ENCODE results near the gene PYCARD. TPM values are rescaled to one million over a fixed set of nuclear protein-coding genes. Genes with fewer than 3 reads are reported as not detected.
"Not testable (repeated sequence)": the region's sequence is repeated elsewhere in the genome, so short reads cannot be mapped to it uniquely, and the experiment has no call there.

PYCARD gene
- total RNA-seq, 1 donor from 2014 or later = 88.2 TPM

GRCh38 chr16:31199430-31200041 is 3.0 kb downstream of the PYCARD start:
- FAIRE-seq = no peak
- DNase-seq (ENCODE audit: low read depth) = no peak
- TF ChIP-seq CTCF (IDR thresholded peaks at IDR 0.05; ENCODE audit: insufficient read depth, low read length, severe bottlenecking) = no peak

GRCh38 chr16:31198207-31198882 is 4.2 kb downstream of the PYCARD start:
- Histone ChIP-seq H3K36me3 (ENCODE audit: control insufficient read depth, insufficient read depth, low read length) (peaks cover 9% of the 10 kb centered on the region), H3K27me3 (ENCODE audit: control insufficient read depth, insufficient read depth, low read length) (no peaks in the 10 kb centered on the region), H3K4me3 (ENCODE audit: low read depth, low read length) (no peak overlapping the region)
- no peak for TF ChIP-seq CTCF (IDR thresholded peaks at IDR 0.05; ENCODE audit: insufficient read depth, low read length, severe bottlenecking)
- FAIRE-seq (no peak), DNase-seq (ENCODE audit: low read depth) (no peak)

More at GRCh38 chr16:31199430-31200041, 3.0 kb downstream of the PYCARD start:
- H3K27me3 ChIP-seq (ENCODE audit: control insufficient read depth, insufficient read depth, low read length) = no peaks in the 10 kb centered on the region
- H3K4me3 ChIP-seq (ENCODE audit: low read depth, low read length) = no peak overlapping the region
- peaks cover 5% of the 10 kb centered on the region for H3K36me3 ChIP-seq (ENCODE audit: control insufficient read depth, insufficient read depth, low read length)

- no peak overlapping the region for H3K4me3 ChIP-seq (ENCODE audit: low read depth, low read length)
- no peak for TF ChIP-seq CTCF (IDR thresholded peaks at IDR 0.05; ENCODE audit: insufficient read depth, low read length, severe bottlenecking)
- DNase-seq (ENCODE audit: low read depth) = no peak
- H3K36me3 ChIP-seq (ENCODE audit: control insufficient read depth, insufficient read depth, low read length) = peaks cover 16% of the 10 kb centered on the region
- FAIRE-seq = no peak
- H3K27me3 ChIP-seq (ENCODE audit: control insufficient read depth, insufficient read depth, low read length) = no peaks in the 10 kb centered on the region
These were observed 6.1 kb downstream of the PYCARD start for GRCh38 chr16:31196324-31197088.

GRCh38 chr16:31195861-31196260 is 6.7 kb downstream of the PYCARD start:
- DNase-seq (ENCODE audit: low read depth); H3K4me3 ChIP-seq (ENCODE audit: low read depth, low read length); H3K27me3 ChIP-seq (ENCODE audit: control insufficient read depth, insufficient read depth, low read length); FAIRE-seq: not testable (repeated sequence)
- H3K36me3 ChIP-seq (ENCODE audit: control insufficient read depth, insufficient read depth, low read length) = peaks cover 20% of the 10 kb centered on the region

- Histone ChIP-seq H3K36me3 (ENCODE audit: control insufficient read depth, insufficient read depth, low read length) (peaks cover 29% of the 10 kb centered on the region), H3K4me3 (ENCODE audit: low read depth, low read length) (no peak overlapping the region), H3K27me3 (ENCODE audit: control insufficient read depth, insufficient read depth, low read length) (no peaks in the 10 kb centered on the region)
- TF ChIP-seq CTCF (IDR thresholded peaks at IDR 0.05; ENCODE audit: insufficient read depth, low read length, severe bottlenecking) = no peak
- no peak for FAIRE-seq
- no peak for DNase-seq (ENCODE audit: low read depth)
These were observed 7.7 kb downstream of the PYCARD start for GRCh38 chr16:31194898-31195297.

GRCh38 chr16:31193874-31194273 is 8.7 kb downstream of the PYCARD start:
- no peak for FAIRE-seq
- Histone ChIP-seq H3K36me3 (ENCODE audit: control insufficient read depth, insufficient read depth, low read length) (peaks cover 35% of the 10 kb centered on the region), H3K4me3 (ENCODE audit: low read depth, low read length) (no peak overlapping the region), H3K27me3 (ENCODE audit: control insufficient read depth, insufficient read depth, low read length) (no peaks in the 10 kb centered on the region)
- no peak for TF ChIP-seq CTCF (IDR thresholded peaks at IDR 0.05; ENCODE audit: insufficient read depth, low read length, severe bottlenecking)
- DNase-seq (ENCODE audit: low read depth) = no peak
